Stimulated activated CD4-positive, alpha-beta T cell treated with anti-CD3 and anti-CD28 coated beads, Interleukin-15, amount 100 ng/mL, for 48 hours (primary cell): ENCODE measurements around the gene COQ4.

Experiments
- DNase-seq, 2 donors: peaks; one replicate each; pipeline ENCODE4 v3.0.0-alpha.2; 2020; ENCODE audit warnings: low read depth in 2 of 2

The COQ4 gene

GRCh38 chr9:128372784-128373183 lies 50.1 kb downstream of the COQ4 start:
- no peak for DNase-seq

GRCh38 chr9:128374221-128374675 lies 51.6 kb downstream of the COQ4 start:
- DNase-seq, result no peak

GRCh38 chr9:128375865-128376264 lies 53.2 kb downstream of the COQ4 start:
- DNase-seq, result no peak

- DNase-seq, result no peak
These were observed 59.6 kb downstream of the COQ4 start for GRCh38 chr9:128382261-128382660.

GRCh38 chr9:128383007-128383753 lies 60.5 kb downstream of the COQ4 start:
- no peak for DNase-seq
